Glutamatergic neuron (in vitro differentiated cells): Measurements from ENCODE around the gene PARN. TPM values are rescaled to one million over a fixed set of nuclear protein-coding genes. Genes with fewer than 3 reads are reported as not detected.

Source experiments
- DNase-seq: peaks from one replicate; pipeline ENCODE4 v3.0.0; 2022
- H3K27ac Mint-ChIP-seq: one replicate; pipeline ENCODE4 v1.8.0; 2020; ENCODE audit warnings: mild to moderate bottlenecking, mixed read lengths, inconsistent platforms; ENCODE audit not compliant: unreplicated experiment
- H3K27me3 Mint-ChIP-seq: one replicate; pipeline ENCODE4 v1.8.0; 2020; ENCODE audit warnings: mild to moderate bottlenecking, moderate library complexity, mixed read lengths, inconsistent platforms; ENCODE audit not compliant: unreplicated experiment
- H3K36me3 Mint-ChIP-seq: one replicate; pipeline ENCODE4 v1.8.0; 2020; ENCODE audit warnings: mild to moderate bottlenecking, mixed read lengths, inconsistent platforms; ENCODE audit not compliant: unreplicated experiment
- H3K4me1 Mint-ChIP-seq: one replicate; pipeline ENCODE4 v1.8.0; 2020; ENCODE audit warnings: mild to moderate bottlenecking, low read depth, mixed read lengths, inconsistent platforms; ENCODE audit not compliant: unreplicated experiment
- H3K4me3 Mint-ChIP-seq: one replicate; pipeline ENCODE4 v1.8.0; 2020; ENCODE audit warnings: mild to moderate bottlenecking, mixed read lengths, inconsistent platforms; ENCODE audit not compliant: unreplicated experiment
- H3K9me3 Mint-ChIP-seq: one replicate; pipeline ENCODE4 v1.8.0; 2020; ENCODE audit warnings: mild to moderate bottlenecking, moderate library complexity, mixed read lengths, inconsistent platforms; ENCODE audit not compliant: unreplicated experiment
- total RNA-seq: library from RNA; stranded (reverse); fragmentation: NEBNext Ultra II Directional; extraction: Animal tissue kit (Norgen Biotek cat#: 25700); gene quantifications from one replicate; pipeline ENCODE4 v1.2.1, GENCODE V29; 2021; ENCODE audit not compliant: unreplicated experiment
- TF ChIP-seq, protein P1 (sequence below): fragments of 200-600 bp; sonication (generic); IDR thresholded peaks from one replicate; pipeline ENCODE4 v1.5.0; 2021; ENCODE audit not compliant: partially characterized antibody, unreplicated experiment

PARN gene
- total RNA-seq, 1 donor from 2014 or later, result 26.2 TPM

DNA sequence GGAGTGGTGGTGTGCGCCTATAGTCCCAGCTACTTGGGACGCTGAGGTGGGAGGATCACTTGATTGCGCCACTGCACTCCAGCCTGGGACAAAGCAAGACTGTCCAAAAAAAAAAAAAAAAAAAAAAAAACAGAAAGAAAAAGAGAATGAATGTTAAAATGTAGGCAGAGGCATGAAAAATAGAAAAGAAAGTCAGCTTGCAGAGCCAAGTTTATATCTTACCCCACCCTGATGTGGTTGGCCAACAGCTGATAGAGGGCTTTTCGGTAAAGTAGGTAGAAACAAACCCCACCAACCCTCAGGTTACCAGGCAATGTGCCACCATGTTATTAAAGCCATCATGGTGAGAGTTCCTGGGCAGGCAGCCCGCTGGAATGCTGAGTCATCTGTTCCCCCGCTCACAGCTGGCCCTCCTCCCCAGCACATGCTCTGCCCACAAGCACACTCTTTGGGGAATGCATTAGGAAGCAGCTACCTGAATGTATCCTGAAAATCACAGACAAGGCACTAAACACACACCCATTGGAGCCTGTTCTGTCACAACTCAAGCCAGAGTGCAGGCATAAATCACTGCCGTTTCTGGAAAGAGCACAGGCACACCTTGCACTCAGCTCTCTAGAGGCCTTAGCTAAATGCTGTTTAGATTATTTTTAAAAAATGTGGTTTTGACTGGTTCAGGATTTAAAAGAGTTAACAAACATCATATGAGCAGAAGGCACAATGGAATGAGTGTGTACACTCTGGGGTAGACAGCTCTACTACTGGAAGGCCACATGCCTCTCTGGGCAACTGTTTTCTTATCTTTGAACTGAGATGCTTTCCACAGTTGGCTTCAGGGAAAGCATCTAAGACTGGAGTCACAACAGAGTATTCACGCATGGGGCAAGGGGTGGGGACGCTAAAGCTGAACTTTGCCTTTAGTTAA, 128.5 kb downstream of the PARN start:
- peak overlapping the region; percentile 17 for H3K27ac Mint-ChIP-seq
- no peaks in the 10 kb centered on the region for H3K9me3 Mint-ChIP-seq
- H3K27me3 Mint-ChIP-seq, result no peaks in the 10 kb centered on the region
- TF ChIP-seq, protein P1, sequence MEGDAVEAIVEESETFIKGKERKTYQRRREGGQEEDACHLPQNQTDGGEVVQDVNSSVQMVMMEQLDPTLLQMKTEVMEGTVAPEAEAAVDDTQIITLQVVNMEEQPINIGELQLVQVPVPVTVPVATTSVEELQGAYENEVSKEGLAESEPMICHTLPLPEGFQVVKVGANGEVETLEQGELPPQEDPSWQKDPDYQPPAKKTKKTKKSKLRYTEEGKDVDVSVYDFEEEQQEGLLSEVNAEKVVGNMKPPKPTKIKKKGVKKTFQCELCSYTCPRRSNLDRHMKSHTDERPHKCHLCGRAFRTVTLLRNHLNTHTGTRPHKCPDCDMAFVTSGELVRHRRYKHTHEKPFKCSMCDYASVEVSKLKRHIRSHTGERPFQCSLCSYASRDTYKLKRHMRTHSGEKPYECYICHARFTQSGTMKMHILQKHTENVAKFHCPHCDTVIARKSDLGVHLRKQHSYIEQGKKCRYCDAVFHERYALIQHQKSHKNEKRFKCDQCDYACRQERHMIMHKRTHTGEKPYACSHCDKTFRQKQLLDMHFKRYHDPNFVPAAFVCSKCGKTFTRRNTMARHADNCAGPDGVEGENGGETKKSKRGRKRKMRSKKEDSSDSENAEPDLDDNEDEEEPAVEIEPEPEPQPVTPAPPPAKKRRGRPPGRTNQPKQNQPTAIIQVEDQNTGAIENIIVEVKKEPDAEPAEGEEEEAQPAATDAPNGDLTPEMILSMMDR, result no peak
- peak; percentile 38 for DNase-seq
- H3K36me3 Mint-ChIP-seq, result no peaks in the 10 kb centered on the region
- H3K4me1 Mint-ChIP-seq, result peaks cover 12% of the 10 kb centered on the region
- H3K4me3 Mint-ChIP-seq, result no peak overlapping the region

DNA sequence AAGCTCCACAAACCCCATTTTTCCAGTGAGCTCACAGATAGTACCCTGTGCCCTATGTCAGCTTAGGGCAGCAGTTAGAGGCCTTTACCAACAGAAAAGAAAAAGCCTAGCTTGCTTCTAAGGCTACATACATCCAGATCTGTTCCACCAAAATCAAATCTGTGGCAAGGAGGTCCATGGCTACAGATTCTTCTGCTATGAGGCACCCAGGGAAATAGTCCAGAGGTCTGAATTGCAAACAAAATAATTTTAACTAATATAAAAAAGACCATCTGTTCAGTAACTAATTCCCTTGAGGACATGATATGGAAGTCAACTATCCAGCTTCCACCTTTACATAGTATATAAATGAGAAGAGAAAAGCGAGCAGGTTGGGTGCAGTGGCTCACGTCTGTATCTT, 129.3 kb downstream of the PARN start:
- H3K4me3 Mint-ChIP-seq, result no peak overlapping the region
- TF ChIP-seq, protein P1, result no peak
- H3K9me3 Mint-ChIP-seq, result no peaks in the 10 kb centered on the region
- H3K27ac Mint-ChIP-seq, result no peak overlapping the region
- peaks cover 12% of the 10 kb centered on the region for H3K4me1 Mint-ChIP-seq
- no peak for DNase-seq
- H3K27me3 Mint-ChIP-seq, result no peaks in the 10 kb centered on the region
- no peaks in the 10 kb centered on the region for H3K36me3 Mint-ChIP-seq

DNA sequence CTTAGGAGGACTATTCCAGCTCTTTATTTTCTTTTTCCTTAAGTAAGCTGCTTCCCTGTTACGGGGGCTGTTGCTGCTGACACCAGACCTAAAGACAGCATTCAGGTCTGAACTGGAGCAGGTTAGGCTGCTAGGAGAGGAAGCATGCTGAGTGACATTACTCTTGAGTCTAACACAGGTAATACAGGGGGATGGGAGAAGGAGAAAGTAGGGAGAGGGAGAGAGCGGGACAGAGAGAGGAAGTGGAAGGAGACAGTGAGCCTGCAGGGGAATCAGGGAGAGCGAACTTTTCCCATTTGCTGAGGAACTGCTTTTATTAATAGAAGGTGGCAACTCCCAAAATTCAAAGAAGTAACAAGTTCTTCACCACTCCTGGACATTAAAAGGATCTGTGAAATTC, 130.9 kb downstream of the PARN start:
- peaks cover 2% of the 10 kb centered on the region for H3K9me3 Mint-ChIP-seq
- H3K4me1 Mint-ChIP-seq, result peaks cover 12% of the 10 kb centered on the region
- peaks cover 2% of the 10 kb centered on the region for H3K27me3 Mint-ChIP-seq
- no peaks in the 10 kb centered on the region for H3K36me3 Mint-ChIP-seq
- TF ChIP-seq, protein P1, result no peak
- no peak for DNase-seq
- H3K27ac Mint-ChIP-seq, result no peak overlapping the region
- H3K4me3 Mint-ChIP-seq, result no peak overlapping the region

DNA sequence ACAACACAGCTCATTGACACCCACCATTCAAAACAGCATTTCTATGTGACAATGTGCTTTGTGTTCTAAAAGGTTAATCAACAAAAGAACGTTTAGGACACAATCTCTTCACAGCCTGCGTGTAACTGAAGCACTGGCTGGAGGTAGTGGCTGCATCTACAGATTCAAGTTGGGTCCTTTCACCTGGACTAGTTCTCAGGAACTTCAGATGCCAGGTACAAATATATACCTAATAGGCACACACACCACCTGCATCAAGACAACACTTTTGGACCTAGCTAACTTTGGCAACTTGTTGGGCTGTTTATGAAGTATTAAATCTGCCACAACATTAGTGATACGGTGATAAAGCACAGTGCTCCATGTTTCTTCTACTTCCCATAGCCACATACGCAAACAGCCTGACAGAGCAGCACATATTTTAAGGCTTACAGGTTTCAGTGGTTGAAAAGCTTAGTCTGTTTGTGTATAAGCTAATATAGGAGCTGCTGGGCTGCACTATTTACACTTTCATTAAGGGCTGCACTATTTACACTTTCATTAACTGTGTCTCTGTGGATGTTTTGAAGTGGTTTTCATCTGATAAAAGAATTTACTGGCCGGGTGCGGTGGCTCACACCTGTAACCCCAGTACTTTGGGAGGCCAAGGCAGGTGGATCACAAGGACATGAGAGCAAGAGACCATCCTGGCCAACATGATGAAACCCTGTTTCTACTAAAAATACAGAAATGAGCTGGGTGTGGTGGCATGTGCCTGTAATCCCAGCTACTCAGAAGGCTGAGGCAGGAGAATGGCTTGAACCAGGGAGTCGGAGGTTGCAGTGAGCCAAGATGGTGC, 132.6 kb downstream of the PARN start:
- peaks cover 2% of the 10 kb centered on the region for H3K9me3 Mint-ChIP-seq
- H3K27ac Mint-ChIP-seq, result no peak overlapping the region
- no peak for DNase-seq
- TF ChIP-seq, protein P1, result no peak
- peaks cover 10% of the 10 kb centered on the region for H3K4me1 Mint-ChIP-seq
- no peaks in the 10 kb centered on the region for H3K36me3 Mint-ChIP-seq
- peaks cover 2% of the 10 kb centered on the region for H3K27me3 Mint-ChIP-seq
- no peak overlapping the region for H3K4me3 Mint-ChIP-seq

DNA sequence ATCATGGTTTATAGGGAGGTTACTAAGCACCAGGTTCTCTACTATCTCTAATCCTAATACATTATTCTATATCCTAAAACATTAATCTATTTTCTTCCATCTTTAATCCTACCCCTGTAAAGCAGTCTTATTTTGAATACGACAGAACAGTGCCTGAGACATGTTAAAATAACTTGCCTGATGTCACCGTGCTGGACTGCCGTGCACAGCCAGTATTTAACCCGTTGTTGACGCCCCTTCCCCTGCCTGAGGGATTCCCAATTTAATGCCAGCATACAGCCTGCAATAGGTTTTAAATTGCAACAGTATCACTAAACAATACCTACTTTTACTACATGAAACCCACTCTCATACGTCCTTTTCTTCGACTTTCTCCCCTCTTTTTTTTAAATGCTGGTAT, 133.3 kb downstream of the PARN start:
- Mint-ChIP-seq H3K9me3 (peaks cover 2% of the 10 kb centered on the region), H3K27ac (no peak overlapping the region), H3K4me1 (peaks cover 5% of the 10 kb centered on the region), H3K4me3 (no peak overlapping the region), H3K36me3 (no peaks in the 10 kb centered on the region), H3K27me3 (peaks cover 2% of the 10 kb centered on the region)
- TF ChIP-seq, protein P1, result no peak
- no peak for DNase-seq
